G401.6 (cell line): ENCODE measurements around the gene GNAZ.

ENCODE experiments used
- FAIRE-seq: peaks from 2 replicates; lab custom pipeline; 2012; peaks lifted over from hg19 to GRCh38; lab: Jason Lieb, UNC

The GNAZ gene

DNA sequence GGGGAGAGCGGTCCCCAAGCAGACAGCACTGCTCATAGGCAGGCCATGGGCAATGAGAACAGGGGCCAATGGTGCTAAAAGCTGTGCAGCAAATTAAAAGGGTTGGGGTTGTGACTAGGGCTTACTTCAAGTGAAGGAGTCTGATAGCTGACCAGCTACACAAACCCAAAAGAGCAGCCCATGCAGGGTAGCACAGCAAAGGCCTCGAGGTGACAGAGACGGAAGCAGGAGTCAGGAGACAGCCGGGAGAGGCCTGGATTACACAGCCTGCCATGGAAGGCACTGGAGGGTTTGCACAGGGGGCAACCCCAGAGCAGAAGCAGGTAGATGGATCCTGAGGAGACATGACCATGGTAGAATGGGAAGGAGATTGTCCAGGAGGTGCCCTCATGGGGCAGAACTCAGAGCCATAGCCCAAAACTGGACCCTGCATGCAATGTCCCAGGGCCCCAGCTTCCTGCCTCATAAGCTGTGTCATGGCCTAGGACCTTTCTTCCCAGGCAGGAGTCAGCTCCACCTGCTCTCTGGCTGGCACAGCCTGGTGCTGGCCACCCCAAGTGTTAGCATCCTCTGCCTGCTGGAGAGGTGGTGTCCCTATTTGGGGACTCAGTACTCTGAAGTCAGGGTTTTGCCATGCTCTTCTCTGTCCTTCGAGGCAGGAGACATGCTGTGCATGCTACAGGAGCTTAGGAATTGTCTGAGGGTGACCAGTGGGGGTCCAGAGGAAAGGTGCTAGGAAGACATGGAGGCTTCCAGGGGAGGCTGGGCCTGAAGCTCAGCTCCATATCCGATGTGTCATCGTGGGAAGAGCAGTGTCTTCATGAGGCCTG lies 38.1 kb downstream of the GNAZ start:
- no peak for FAIRE-seq

- no peak for FAIRE-seq
Measured at GRCh38 chr22:23109079-23109347, 38.7 kb downstream of the GNAZ start.

- FAIRE-seq = no peak
Measured at GRCh38 chr22:23109441-23109978, 39.2 kb downstream of the GNAZ start.

- no peak for FAIRE-seq
Measured at GRCh38 chr22:23110190-23110921, 40.0 kb downstream of the GNAZ start.

GRCh38 chr22:23110922-23111527 lies 40.7 kb downstream of the GNAZ start:
- FAIRE-seq = no peak

DNA sequence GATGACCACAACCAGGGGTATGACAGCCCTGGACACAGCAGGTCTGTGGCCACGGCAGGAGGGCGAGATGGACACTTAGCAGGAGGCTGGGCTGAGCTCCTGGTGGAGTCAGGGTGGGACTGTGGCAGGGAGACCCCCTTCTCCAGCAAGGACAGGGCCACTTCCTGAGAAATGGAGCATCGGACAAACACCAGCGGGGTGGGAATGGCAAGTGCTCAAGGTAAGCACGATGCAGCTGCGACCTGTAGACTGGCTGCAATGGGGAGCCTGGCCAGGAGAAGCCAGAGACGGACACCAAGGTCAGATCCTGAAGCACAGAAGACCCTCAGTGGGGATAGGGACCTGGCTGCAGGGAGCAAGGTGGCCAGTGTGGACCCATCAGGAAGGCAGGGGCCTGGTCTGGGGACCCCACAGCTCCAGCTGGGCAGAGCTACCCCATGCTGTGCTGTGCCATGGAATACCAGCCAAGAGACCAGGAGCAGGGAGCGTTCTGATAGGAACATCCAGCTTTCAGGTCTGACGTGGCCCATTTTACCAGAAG lies 42.2 kb downstream of the GNAZ start:
- FAIRE-seq = no peak

- FAIRE-seq = no peak
Measured at GRCh38 chr22:23113067-23113846, 42.9 kb downstream of the GNAZ start.

DNA sequence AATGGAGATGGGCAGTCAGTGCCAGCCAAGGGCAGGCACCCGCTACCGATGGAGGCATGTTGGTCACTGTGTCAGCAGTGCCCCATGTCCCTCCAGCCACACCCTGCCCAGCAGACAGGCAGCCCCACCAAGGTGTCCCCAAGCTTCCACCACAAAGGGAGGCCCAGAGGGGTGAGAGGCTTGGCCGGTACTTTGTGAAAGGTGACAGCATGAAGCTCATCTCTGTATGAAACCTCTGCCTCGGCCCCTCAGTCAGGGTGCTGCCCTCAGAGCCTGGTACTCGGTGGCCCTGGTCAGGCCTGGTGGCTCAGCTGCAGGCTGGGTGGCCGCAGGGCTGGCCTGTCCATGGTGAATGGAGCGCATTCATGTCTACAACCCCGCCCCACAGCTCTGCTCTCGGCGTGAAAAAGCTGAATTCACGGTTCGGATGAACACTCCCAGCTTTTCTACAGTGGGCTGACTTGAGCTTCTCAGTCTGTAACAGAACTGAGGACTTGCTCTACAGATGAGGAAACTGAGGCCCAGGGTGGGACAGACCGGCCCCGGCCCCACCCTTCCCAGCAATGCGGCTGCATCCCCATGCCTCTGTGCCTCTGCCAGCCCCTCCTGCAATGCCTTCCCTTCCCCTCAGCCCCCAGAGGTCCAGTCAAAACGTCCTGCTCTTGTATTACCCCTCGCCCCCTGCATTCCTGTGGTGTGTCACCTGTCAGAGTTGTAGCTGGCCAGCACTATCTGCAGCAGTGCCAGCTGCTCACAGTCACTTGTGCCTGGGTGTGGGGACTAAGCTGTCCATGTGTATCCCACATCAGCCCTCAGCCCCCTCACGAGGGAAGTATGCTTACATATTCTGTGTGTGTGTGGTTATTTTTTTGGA lies 43.8 kb downstream of the GNAZ start:
- no peak for FAIRE-seq

GRCh38 chr22:23114721-23115020 lies 44.4 kb downstream of the GNAZ start:
- FAIRE-seq = no peak

DNA sequence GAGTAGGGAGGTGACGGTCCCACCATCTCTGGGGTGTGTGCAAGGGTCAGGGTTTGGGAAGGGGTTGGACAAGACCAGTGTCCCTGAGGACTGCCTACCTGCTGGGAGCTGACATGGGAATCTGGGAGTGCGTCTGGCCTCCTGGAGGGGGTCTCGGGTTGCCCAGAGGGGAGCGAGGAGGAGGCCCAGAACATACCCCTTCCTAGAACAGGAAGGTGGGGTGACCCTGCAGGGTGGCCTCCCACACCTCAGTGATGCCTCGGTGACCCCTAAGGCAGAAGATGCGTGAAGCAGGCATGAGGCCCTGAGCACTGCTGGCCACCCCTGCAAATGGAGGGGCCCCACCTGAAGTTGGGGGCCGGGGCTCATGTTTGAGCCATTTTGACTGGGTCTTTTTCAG lies 45.0 kb downstream of the GNAZ start:
- no peak for FAIRE-seq

DNA sequence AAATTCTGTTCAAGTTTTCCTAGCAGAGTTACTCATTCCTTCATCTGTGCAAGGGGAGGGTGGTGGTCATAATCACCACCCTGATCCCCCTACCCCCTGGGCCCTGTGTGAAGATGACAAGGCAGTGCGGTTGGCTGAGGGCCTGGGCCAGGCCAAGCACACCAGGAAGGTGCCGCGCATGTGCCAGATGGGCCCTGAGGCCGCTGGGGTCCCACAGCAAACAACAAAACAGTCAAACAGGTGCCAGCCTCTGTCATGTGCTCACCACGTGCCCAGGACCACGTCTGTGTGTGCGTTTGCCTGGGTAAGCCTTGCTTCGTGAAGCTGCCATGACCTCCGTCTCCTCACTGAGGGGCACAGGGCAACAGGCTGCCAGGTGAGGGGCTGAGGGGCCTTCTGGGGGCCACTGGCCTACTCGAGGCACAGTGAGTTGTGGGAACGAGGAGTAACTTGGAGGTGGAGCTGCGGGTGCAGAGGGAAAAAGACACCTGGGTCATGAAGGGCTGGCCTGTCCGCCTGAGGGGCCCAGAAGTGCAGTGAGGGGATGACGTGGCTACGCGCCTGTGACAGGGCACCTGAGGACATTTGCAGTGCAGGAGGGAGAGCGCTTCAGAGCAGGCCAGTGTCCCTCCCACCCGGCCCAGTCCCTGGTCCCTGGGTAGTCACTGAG lies 45.6 kb downstream of the GNAZ start:
- no peak for FAIRE-seq

DNA sequence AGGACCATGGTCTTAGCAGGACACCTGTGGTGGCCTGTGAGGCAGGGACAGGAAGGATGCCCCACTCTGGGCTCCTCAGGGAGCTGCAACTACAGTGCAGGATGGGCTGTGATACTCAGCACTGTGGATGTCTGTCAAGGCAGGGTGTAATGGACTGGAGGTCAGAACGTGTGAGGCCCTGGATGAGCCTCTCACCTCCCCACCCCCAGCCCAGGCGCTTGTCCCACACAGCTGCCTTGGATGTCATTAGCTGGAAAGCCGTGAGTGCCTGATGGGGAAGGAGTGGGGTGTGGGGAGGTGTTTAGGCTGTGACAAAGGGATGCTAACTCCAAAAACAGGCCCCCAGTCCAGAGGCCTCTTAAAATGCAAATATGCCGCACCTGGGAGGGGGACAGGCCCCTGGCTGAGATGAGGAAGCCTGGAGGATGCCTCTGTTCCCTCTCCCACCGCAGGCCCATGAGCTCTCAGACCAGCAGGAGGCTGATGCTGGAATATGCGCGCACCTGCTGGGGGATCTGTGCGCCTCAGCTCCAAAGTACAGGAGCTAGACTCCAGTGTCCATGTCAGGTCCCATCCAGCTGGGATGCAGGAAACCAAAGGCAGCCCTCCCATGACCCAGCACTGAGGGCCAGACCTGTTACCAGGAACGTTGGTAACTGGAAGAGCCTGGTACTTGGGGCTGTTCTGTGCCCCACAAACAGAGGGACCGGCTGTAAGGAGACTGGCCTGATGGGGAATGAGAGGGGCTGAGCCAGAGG lies 46.4 kb downstream of the GNAZ start:
- FAIRE-seq = no peak

DNA sequence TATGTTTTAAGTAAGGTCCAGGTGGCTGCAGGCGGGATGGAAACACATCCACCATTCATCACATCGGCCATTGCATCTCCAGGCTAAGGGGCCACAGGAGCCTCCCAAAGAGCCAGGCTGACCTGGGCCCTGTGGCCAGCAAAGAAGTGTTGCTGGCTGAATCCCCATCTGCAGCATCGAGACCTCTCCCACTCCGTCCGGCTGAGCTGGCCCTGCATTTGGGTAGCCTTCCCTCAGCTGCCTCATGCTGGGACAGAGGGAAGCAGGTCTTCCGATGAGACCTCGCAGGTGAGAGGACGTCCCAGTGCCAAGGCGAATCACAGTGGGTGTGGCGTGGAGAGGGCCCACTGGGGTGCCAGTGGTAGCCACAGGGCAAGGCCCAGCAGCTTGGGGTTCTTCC lies 47.0 kb downstream of the GNAZ start:
- FAIRE-seq = no peak

DNA sequence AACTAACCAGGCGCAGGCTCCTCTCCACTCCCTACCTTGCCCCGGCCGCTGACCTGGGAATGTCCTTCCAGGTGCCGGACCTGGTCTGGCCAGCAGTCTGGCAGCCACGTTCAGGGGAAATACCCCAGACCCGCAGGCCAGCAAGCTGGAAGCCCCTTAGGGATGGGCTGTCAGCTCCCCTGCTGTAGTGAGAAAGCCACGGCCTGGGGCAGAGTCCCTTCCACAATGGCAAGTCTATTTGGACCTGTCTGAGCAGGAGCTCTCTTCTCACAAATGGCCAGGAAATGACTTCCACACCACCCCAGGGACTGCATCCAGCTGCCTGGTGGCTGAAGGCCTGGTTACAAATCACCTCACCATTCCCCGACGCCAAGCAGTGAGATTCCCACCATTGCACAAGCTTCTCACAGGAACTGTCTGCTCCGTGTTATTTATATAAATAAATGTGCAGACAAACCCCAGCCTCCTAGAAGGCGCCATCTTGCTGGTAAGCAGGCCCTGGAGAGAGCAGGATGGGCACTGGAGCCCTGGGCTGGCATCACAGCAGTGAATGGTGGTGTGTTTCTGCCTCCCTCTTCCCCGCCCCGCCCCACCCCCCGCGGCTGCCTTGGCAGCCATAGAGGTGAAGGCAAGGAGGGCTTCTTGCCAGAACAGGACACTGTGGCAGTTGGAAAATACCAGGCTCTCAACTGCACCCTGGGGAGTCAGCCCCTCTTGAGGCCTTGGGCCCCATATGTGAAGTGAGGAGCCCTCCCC lies 47.8 kb downstream of the GNAZ start:
- no peak for FAIRE-seq

DNA sequence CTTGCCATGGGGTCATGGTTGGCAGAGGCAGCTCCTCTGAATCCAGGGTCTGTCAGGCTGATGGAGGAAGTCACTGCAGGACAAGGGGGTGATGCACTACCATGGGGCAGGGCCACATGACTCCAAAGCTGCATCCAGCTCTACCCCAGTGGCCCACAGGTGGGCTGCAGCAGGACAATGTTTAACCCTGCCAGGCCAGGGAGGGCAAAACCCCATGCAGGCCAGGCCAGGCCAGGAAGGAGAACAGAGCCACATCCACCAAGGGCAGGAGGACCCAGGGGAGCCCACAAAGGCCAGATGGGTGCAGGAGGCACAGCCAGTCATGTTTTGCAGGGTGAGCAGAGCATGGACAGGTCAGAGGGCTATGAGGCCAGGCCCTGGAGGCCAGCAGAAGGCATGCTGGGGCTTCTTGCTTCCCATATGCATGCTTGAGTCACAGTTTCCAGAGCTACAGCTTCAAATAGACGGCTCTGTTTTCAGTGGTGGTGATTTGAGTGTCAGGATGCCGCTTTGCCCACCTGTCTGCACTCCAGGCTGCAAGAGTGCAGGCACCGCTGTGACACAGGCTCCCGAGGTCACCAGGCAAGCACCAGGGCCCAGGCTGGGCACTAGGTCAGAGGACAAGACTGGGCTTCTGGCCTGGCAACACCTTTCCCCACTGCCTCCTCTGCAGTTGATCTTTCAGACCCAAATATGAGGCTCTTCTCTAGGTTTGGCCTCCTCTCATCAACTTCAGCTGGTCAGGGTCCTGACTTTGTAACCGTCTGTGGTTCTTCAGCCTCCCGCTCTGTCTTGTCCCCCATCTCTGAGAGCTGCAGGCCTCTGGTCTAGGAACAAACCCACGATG lies 48.6 kb downstream of the GNAZ start:
- FAIRE-seq = no peak

DNA sequence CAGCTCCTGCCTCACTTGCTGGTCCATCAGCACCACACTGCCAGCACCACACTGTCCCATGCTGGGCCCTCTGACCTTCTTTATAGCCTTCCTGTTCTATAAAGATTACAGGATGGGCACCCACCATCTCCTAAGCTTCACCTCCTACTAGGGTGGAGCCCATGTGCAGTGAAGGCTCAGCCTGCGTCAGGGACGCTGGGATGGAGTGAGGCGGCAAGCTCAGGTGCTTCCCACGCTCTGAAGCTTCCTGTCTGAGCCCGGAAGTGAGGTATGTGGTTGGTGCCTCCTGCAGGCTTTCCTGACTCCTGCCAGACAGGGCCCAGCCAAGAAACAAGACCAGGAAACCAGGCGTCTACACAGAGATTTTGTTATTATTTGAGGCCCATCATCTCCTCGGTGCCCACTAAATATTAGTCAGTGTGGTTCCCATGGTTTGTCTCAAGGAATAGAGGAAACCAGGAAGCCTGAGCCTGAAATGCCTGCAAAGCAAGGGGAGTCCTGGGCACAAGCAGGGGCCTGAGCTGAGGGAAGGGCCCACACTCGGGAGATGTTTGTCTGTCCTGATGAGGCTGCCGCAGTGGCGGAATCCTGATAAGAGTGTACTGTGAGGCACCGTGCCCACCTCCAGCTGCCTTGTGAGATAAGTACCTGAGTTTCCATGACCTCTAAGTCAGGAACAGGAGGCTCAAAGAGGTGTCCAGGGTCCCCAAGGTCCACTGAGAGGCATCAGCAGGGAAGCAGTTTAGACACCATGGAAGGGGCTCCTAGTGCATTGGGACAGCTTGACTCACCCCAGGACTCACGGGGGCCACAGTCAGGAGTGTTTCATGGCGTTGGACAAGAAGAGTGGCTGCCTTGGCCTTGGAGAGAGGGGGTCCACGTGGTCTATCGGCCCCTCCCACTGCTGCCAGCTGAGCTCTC lies 49.4 kb downstream of the GNAZ start:
- FAIRE-seq = no peak

GRCh38 chr22:23120415-23120899 lies 50.1 kb downstream of the GNAZ start:
- no peak for FAIRE-seq
